Measurements from ENCODE around the gene GRHPR.

GRCh38 chr9:37395663-37396062, 26.8 kb upstream of the GRHPR start:
- TF ChIP-seq CTCF (IDR thresholded peaks at IDR 0.05; ENCODE audit: insufficient read depth, low read length) (no peak), POLR2AphosphoS5 (IDR thresholded peaks at IDR 0.05; ENCODE audit: low read depth) (no peak)

Data from HL-60 (cell line).